Lung (tissue), 12 donors: ENCODE data around the gene AGT. TPM values are rescaled to one million over a fixed set of nuclear protein-coding genes. Genes with fewer than 3 reads are reported as not detected.

Experiments used
- ATAC-seq: fragments of 200-7000 bp; cut with Tn5 transposase; one replicate; pipeline ENCODE4 v1.9.1; 2020; ENCODE audit warnings: moderate number of reproducible peaks; ENCODE audit not compliant: insufficient read depth, low FRiP score
- DNase-seq, 3 donors: peaks; one replicate each; pipeline ENCODE4 v3.0.0-alpha.2; 2013 to 2017
- H3K27ac ChIP-seq, 2 donors: one replicate each; pipeline ENCODE4 v1.5.1; 2013; ENCODE audit warnings: mild to moderate bottlenecking in 2 of 2, moderate library complexity in 2 of 2, control low read depth in 1 of 2, inconsistent platforms in 1 of 2, low read depth in 1 of 2, low read length in 1 of 2
- H3K27me3 ChIP-seq, 3 donors: one replicate each; pipeline ENCODE4 v1.5.1; 2013; ENCODE audit warnings: low read length in 2 of 3; ENCODE audit not compliant: control insufficient read depth in 3 of 3, insufficient read depth in 3 of 3
- H3K36me3 ChIP-seq, 4 donors: one replicate each; pipeline ENCODE4 v1.5.1; 2013; ENCODE audit warnings: low read length in 4 of 4, mild to moderate bottlenecking in 1 of 4, moderate library complexity in 1 of 4; ENCODE audit not compliant: control insufficient read depth in 4 of 4, insufficient read depth in 4 of 4
- H3K4me1 ChIP-seq, 5 donors: one replicate each; pipeline ENCODE4 v1.5.1; 2013; ENCODE audit warnings: low read length in 5 of 5, mild to moderate bottlenecking in 2 of 5, moderate library complexity in 1 of 5; ENCODE audit not compliant: control insufficient read depth in 5 of 5, insufficient read depth in 5 of 5
- H3K4me3 ChIP-seq: one replicate; pipeline ENCODE4 v1.5.1; 2013; ENCODE audit warnings: mild to moderate bottlenecking, control low read depth, moderate library complexity
- H3K9ac ChIP-seq, 2 donors: one replicate each; pipeline ENCODE4 v1.5.1; 2013; ENCODE audit warnings: low read length in 2 of 2, control low read depth in 1 of 2; ENCODE audit not compliant: insufficient read depth in 1 of 2
- H3K9me3 ChIP-seq, 4 donors: one replicate each; pipeline ENCODE4 v1.5.1; 2013; ENCODE audit warnings: low read length in 3 of 4, mild to moderate bottlenecking in 1 of 4, moderate library complexity in 1 of 4; ENCODE audit not compliant: control insufficient read depth in 4 of 4, insufficient read depth in 3 of 4
- WGBS, 2 donors: extraction: QIAGEN DNeasy Blood & Tissue Kit; methylation state at CpG; one replicate each; pipeline ENCODE4 v1.1.7; 2013; 5-methylcytosine and 5-hydroxymethylcytosine counted together
- polyA plus RNA-seq, 2 donors: library from polyadenylated mRNA; stranded (reverse); fragments of 200-250 nt; gene quantifications; one replicate each; pipeline ENCODE4 v1.2.1, GENCODE V29; 2013
- total RNA-seq, 2 donors: library from RNA; depleted of rRNA in 1 of 2; stranded (reverse); fragments of >200 nt in 1 of 2; gene quantifications; one replicate each; pipeline ENCODE4 v1.2.1, GENCODE V29; 2014 to 2021
- TF ChIP-seq, protein P1 (sequence below): IDR thresholded peaks from 2 replicates; pipeline ENCODE4 v1.5.1; 2012; ENCODE audit warnings: mild to moderate bottlenecking; ENCODE audit errors: control extremely low read depth, extremely low read depth
- donor health status: control.
- donor health status: control.
- donor health status: Bipolar disorder and iron deficiency.
- donor health status: healthy.
- donor health status: DM: yes; HTN: yes; CAD: no.

Gene AGT
- total and polyA plus RNA-seq, 4 donors, result 1.7 to 3.5 (median 1.9) TPM

DNA sequence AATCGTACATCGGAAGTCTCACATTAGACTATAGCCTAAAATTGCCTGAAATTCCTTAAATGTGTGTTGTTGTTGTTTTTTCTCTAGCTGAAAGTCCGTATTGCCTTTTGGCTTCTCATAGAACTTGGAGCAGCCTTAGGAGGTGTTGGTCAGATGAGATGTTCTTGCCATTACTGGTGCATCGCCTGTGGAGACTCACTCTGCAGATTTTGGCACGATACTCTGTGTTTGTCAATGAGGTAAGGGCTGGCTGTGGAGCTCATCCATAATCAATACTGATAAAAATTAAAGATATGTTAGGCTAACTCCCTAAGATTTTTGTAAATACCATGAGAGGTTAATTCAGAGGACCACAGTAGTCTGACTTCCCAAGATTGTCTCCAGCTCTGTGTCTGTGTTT is 28.9 kb downstream of the AGT start:
- peaks cover 16 to 43% (median 31%) of the 10 kb centered on the region in 4 donors for H3K36me3 ChIP-seq
- WGBS, 2 donors, result 96 to 97% methylated on average over 5 of the region's 5 CpGs
- no peaks in the 10 kb centered on the region for H3K27me3 ChIP-seq
- no peak for DNase-seq
- no peaks in the 10 kb centered on the region for H3K9me3 ChIP-seq
- no peak overlapping the region for H3K9ac ChIP-seq
- H3K27ac ChIP-seq, result no peak overlapping the region
- no peak overlapping the region for H3K4me3 ChIP-seq
- TF ChIP-seq, protein P1, sequence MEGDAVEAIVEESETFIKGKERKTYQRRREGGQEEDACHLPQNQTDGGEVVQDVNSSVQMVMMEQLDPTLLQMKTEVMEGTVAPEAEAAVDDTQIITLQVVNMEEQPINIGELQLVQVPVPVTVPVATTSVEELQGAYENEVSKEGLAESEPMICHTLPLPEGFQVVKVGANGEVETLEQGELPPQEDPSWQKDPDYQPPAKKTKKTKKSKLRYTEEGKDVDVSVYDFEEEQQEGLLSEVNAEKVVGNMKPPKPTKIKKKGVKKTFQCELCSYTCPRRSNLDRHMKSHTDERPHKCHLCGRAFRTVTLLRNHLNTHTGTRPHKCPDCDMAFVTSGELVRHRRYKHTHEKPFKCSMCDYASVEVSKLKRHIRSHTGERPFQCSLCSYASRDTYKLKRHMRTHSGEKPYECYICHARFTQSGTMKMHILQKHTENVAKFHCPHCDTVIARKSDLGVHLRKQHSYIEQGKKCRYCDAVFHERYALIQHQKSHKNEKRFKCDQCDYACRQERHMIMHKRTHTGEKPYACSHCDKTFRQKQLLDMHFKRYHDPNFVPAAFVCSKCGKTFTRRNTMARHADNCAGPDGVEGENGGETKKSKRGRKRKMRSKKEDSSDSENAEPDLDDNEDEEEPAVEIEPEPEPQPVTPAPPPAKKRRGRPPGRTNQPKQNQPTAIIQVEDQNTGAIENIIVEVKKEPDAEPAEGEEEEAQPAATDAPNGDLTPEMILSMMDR, result no peak
- peaks cover 4 to 8% (median 6%) of the 10 kb centered on the region in 5 donors for H3K4me1 ChIP-seq
- no peak for ATAC-seq

DNA sequence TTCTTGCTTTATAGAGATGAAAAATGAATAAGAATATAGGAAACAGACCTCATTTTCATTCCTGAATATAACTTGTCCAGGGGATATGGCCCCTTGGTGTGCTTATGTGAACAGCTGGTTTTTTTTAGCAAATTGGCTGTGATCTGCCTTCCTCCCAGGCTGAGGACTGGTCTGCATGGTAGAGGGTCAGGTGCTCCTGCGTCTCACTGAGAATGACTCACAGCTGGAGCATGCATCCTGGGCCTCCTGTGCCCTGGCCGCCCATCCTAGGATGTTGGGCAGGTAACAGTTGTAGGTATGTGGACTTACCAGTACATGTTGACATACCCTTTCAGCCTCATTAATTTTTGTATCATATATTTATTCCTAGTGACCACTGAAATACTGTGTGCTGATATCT is 29.8 kb downstream of the AGT start:
- Histone ChIP-seq H3K36me3 (peaks cover 14 to 36% (median 27%) of the 10 kb centered on the region in 4 donors), H3K9ac (no peak overlapping the region), H3K9me3 (no peaks in the 10 kb centered on the region), H3K4me3 (no peak overlapping the region), H3K4me1 (peaks cover 4 to 8% (median 6%) of the 10 kb centered on the region in 5 donors), H3K27ac (no peak overlapping the region), H3K27me3 (no peaks in the 10 kb centered on the region)
- 92 to 97% methylated on average over 2 of the region's 2 CpGs for WGBS, 2 donors
- DNase-seq, result no peak
- TF ChIP-seq, protein P1, result no peak
- ATAC-seq, result no peak

DNA sequence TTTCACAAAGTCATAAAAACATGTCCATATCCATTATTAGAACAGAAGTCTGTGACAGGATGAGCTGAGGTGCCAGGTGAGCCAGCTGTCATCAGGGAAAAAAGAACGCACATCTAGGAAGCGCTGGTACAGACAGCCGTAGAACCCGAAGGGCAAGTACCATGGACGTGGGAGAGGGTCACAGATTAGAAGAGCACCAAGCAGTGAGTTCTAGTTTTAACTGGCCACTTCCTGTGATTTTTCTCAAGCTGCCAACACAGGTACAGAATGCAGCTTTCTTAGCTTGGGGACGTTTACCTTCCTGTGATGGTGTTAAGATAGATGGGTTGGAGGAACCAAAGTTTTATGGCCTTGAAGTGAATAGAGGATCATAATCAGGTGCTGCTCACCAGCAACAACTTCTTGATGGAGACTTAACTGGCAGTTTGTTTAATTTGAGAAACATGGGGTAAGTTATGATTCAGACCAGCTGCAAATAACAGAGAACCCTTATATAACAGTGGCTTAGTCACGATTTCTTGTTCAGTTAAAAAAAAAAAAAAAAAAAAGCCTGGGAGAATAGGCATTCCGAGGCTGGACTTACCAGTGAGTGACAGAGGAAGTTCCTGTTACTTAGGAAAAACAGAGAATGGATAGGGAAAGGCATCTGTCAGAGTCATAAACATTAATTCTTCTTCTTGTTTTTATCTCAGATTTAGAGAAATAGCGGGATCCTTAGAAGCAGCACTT is 30.9 kb downstream of the AGT start:
- H3K4me1 ChIP-seq, result peaks cover 4 to 8% (median 6%) of the 10 kb centered on the region in 5 donors
- no peaks in the 10 kb centered on the region for H3K27me3 ChIP-seq
- DNase-seq, result no peak
- TF ChIP-seq, protein P1, result no peak
- no peak overlapping the region for H3K4me3 ChIP-seq
- no peak overlapping the region for H3K9ac ChIP-seq
- H3K9me3 ChIP-seq, result no peaks in the 10 kb centered on the region
- peaks cover 14 to 36% (median 29%) of the 10 kb centered on the region in 4 donors for H3K36me3 ChIP-seq
- WGBS, 2 donors, result 81 to 86% methylated on average over 9 of the region's 9 CpGs
- peak overlapping the region in 1 of 2 donors; percentile 41 for H3K27ac ChIP-seq
- ATAC-seq, result no peak
